OCI-LY1 (cell line): Measurements from ENCODE around the gene PLEKHO2.

Experiments used
- CTCF ChIP-seq: fragments of 200-600 bp; sonication (generic), shearing (Covaris generic); IDR thresholded peaks from 2 replicates; pipeline ENCODE4 v1.5.1; 2017; ENCODE audit warnings: mild to moderate bottlenecking, antibody characterized with exemption, low read length, moderate library complexity, mixed read lengths
- EZH2 ChIP-seq: fragments of 200-600 bp; sonication (generic), shearing (Covaris generic); IDR thresholded peaks from 2 replicates; pipeline ENCODE4 v1.8.0; 2017; ENCODE audit warnings: borderline replicate concordance, mixed run types, mild to moderate bottlenecking, antibody characterized with exemption, low read length, moderate library complexity, mixed read lengths

GRCh38 chr15:64847016-64847415 lies 5.3 kb downstream of the PLEKHO2 start:
- no peak for TF ChIP-seq EZH2
- TF ChIP-seq CTCF, result no peak
